Stomach smooth muscle (tissue), 2 donors: ENCODE results near the gene ERRFI1.

Experiments used
- H3K27ac ChIP-seq: one replicate; pipeline ENCODE4 v1.7.0; 2013; ENCODE audit warnings: mild to moderate bottlenecking, low read length, inconsistent platforms
- H3K27me3 ChIP-seq, 2 donors: one replicate each; pipeline ENCODE4 v1.7.0; 2013; ENCODE audit warnings: low read length in 2 of 2; ENCODE audit not compliant: insufficient read depth in 2 of 2, control insufficient read depth in 1 of 2
- H3K36me3 ChIP-seq, 2 donors: one replicate each; pipeline ENCODE4 v1.7.0; 2013; ENCODE audit warnings: low read length in 2 of 2; ENCODE audit not compliant: control insufficient read depth in 2 of 2, insufficient read depth in 2 of 2
- H3K4me1 ChIP-seq: one replicate; pipeline ENCODE4 v1.7.0; 2013; ENCODE audit warnings: low read length; ENCODE audit not compliant: control insufficient read depth, insufficient read depth
- H3K4me3 ChIP-seq, 2 donors: one replicate each; pipeline ENCODE4 v1.7.0; 2013; ENCODE audit warnings: low read length in 2 of 2
- H3K9ac ChIP-seq, 2 donors: one replicate each; pipeline ENCODE4 v1.7.0; 2013; ENCODE audit warnings: low read length in 2 of 2, mild to moderate bottlenecking in 1 of 2
- H3K9me3 ChIP-seq, 2 donors: one replicate each; pipeline ENCODE4 v1.7.0; 2013; ENCODE audit warnings: low read length in 2 of 2; ENCODE audit not compliant: control insufficient read depth in 2 of 2
- donor health status: healthy.
- donor health status: Pancreatic carcinoma.

ERRFI1 gene

DNA sequence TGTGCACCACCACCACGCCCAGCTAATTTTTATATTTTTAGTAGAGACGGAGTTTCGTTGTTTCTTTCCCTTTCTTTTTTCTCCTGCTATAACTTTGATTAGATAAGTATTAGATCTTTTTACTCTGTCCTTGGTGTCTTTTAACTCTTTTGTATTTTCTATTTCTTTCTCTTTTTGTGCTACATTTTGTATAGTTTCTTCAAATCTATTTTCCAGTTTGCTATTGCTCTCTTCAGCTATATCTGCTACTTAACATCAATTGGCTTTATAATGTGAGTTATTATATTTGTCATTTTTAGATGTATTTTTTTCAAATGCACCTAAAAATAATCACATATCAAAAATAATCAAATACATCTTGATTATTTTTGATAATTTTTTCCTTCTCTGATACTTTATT, 16.0 kb upstream of the ERRFI1 start:
- H3K9ac ChIP-seq = no peak overlapping the region
- H3K4me1 ChIP-seq = no peaks in the 10 kb centered on the region
- H3K4me3 ChIP-seq = no peak overlapping the region
- no peaks in the 10 kb centered on the region for H3K36me3 ChIP-seq
- H3K9me3 ChIP-seq = no peaks in the 10 kb centered on the region
- H3K27me3 ChIP-seq = no peaks in the 10 kb centered on the region
- H3K27ac ChIP-seq = no peak overlapping the region

DNA sequence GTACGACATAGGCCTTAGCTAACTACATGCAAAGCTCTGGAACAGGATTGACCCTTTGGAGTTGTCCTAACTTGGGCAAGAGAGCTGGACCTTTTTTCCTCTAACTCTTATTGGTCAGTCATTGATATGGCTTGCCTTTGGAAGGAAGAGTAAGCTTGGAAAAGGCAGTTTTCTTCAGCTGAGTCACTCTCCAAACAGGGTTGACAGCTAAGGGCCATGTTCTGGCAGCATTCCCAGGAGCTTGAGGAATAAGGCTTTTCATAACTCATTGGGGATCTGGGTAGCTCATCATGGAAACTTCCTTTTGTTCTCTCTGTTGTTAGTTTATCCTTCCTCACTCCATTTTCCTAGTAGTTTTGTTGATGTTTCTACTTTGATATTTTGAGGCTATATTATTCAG, 14.5 kb upstream of the ERRFI1 start:
- Histone ChIP-seq H3K9me3 (no peaks in the 10 kb centered on the region), H3K4me3 (peak overlapping the region in 1 of 2 donors; percentile 4), H3K9ac (no peak overlapping the region), H3K36me3 (no peaks in the 10 kb centered on the region), H3K4me1 (peaks cover 2% of the 10 kb centered on the region), H3K27me3 (no peaks in the 10 kb centered on the region), H3K27ac (peak overlapping the region; percentile 63)

DNA sequence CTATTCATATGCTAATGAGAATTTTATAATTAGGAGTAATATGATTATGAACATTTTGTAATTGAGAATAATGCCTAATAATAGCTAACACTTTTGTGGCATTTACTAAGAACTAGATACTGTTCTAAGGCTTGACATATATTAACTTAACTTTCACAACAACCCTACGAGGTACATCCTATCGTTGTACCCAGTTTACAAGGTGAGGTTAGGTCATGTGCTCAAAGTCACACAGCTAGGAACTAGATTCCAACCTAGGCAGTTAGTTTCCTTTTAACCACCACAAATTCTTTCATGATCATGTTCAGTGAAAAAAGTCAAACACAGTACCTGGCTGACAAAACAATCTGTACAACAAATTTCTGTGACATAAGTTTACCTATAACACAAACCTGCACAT, 13.0 kb upstream of the ERRFI1 start:
- Histone ChIP-seq H3K27ac (no peak overlapping the region), H3K27me3 (no peaks in the 10 kb centered on the region), H3K36me3 (no peaks in the 10 kb centered on the region), H3K9ac (no peak overlapping the region), H3K9me3 (no peaks in the 10 kb centered on the region), H3K4me3 (no peak overlapping the region), H3K4me1 (peaks cover 2% of the 10 kb centered on the region)

DNA sequence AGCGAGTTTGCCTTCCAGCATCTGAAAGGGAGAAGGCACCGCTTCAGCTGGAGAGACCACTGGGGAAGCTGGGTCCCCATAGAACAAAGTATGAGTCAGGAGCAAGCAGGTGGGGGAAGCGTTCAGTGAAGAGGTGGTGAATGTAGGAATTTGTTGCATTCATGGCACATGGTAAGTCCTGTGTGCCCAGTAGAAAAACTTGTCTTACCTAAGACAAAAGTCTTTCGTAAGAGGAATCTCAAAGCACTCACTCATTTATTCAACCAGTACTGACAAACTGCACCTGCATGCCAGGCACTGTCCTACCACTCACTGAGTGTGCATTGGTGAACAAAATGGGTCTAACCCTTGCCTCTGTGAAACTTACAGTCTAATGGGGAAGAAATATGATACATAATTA, 9.2 kb upstream of the ERRFI1 start:
- H3K4me1 ChIP-seq = peaks cover 11% of the 10 kb centered on the region
- H3K27ac ChIP-seq = no peak overlapping the region
- no peaks in the 10 kb centered on the region for H3K36me3 ChIP-seq
- no peaks in the 10 kb centered on the region for H3K27me3 ChIP-seq
- H3K4me3 ChIP-seq = no peak overlapping the region
- no peaks in the 10 kb centered on the region for H3K9me3 ChIP-seq
- no peak overlapping the region for H3K9ac ChIP-seq

DNA sequence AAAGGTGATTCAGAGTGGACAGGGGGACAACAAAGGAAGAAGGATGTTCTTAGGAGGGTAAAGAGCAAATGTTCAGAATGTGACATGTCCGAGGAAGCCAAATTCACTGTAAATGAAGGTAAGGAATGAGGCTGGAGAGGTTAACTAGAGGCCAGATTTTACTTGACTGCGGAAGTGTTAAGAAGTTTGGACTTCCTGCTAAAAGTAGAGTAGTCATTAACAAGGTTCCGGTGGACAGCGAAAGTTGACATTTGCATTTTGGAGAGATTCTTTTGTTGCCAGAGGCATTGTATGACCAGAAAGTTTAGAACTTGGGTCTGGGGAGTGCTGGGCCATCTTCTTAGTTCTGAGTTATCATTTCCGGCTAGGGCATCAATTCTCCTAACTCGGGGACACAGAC, 7.2 kb upstream of the ERRFI1 start:
- H3K9ac ChIP-seq = no peak overlapping the region
- H3K9me3 ChIP-seq = no peaks in the 10 kb centered on the region
- H3K4me1 ChIP-seq = peaks cover 11% of the 10 kb centered on the region
- no peak overlapping the region for H3K4me3 ChIP-seq
- H3K27me3 ChIP-seq = no peaks in the 10 kb centered on the region
- H3K27ac ChIP-seq = no peak overlapping the region
- H3K36me3 ChIP-seq = no peaks in the 10 kb centered on the region

DNA sequence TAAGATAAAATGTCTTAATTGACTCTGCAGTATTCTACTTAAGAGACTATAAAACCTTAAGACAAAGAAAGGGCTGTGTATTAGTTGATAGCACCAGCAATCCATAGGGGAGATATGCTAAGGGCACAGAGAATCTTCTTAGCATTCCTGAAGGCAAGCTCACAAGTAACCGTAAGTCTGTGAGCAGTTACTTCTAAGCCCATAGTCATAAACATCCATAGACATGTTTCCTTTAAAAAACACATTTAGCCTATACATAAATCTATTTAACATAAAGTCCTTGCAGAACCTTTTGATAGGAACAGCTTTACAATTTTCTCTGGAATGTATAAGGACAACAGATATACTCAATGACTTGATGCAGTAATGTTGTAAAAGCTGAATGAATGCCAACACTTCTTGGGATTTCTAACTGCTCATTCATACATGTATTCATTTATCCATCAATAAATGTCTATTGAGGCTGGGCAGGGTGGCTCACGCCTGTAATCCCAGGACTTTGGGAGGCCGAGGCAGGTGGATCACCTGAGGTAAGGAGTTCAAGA, 6.3 kb upstream of the ERRFI1 start:
- no peaks in the 10 kb centered on the region for H3K27me3 ChIP-seq
- H3K27ac ChIP-seq = no peak overlapping the region
- H3K4me1 ChIP-seq = peaks cover 13% of the 10 kb centered on the region
- H3K9ac ChIP-seq = no peak overlapping the region
- H3K4me3 ChIP-seq = no peak overlapping the region
- no peaks in the 10 kb centered on the region for H3K9me3 ChIP-seq
- no peaks in the 10 kb centered on the region for H3K36me3 ChIP-seq

DNA sequence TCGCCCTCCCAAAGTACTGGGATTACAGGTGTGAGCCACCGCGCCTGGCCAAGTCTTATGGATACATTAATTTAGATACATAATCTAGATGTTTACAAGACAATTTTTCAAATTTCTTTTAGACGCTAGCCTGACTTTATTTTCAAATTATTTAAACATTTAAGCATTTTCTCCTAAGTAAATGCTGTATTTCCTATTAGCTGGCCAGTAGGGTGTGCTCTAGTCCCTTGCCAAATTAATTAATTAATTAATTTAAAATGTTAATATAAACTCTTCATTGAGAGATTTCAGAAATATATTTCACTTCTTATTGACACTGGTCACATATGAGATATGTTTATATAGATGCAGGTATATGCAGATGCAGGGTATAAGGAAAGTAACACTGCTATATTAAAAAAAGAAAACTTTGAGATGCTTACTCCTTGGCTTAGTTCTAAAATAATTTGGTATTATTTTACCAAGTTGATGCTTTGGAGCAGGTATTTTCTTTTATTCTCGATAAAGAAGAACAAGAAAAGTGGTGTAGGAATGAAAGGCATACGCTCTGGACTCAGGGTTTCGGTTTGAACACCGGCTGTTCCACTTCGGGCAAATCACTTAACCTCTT, 5.2 kb upstream of the ERRFI1 start:
- Histone ChIP-seq H3K27ac (no peak overlapping the region), H3K27me3 (no peaks in the 10 kb centered on the region), H3K9ac (no peak overlapping the region), H3K9me3 (no peaks in the 10 kb centered on the region), H3K4me3 (no peak overlapping the region), H3K36me3 (no peaks in the 10 kb centered on the region), H3K4me1 (peaks cover 24% of the 10 kb centered on the region)

DNA sequence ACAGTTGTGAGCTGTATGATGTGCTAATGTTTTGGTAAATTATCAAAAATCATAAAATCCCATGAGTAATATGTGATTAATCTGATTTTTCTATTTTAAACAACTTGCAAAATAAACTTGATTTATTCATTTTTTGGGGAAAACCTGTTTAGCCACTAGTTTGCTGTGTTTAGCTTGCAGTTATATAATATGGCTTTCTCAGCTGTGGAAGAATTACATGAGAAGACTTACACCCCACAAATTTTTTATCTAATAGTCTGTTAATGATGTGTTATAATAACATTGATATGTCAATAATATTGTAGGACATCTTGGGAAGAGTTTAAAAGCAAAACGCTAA, 2.4 kb upstream of the ERRFI1 start:
- no peak overlapping the region for H3K9ac ChIP-seq
- peaks cover 22% of the 10 kb centered on the region for H3K4me1 ChIP-seq
- no peak overlapping the region for H3K4me3 ChIP-seq
- peak overlapping the region; percentile 98 for H3K27ac ChIP-seq
- no peaks in the 10 kb centered on the region for H3K36me3 ChIP-seq
- no peaks in the 10 kb centered on the region for H3K9me3 ChIP-seq
- H3K27me3 ChIP-seq = no peaks in the 10 kb centered on the region

DNA sequence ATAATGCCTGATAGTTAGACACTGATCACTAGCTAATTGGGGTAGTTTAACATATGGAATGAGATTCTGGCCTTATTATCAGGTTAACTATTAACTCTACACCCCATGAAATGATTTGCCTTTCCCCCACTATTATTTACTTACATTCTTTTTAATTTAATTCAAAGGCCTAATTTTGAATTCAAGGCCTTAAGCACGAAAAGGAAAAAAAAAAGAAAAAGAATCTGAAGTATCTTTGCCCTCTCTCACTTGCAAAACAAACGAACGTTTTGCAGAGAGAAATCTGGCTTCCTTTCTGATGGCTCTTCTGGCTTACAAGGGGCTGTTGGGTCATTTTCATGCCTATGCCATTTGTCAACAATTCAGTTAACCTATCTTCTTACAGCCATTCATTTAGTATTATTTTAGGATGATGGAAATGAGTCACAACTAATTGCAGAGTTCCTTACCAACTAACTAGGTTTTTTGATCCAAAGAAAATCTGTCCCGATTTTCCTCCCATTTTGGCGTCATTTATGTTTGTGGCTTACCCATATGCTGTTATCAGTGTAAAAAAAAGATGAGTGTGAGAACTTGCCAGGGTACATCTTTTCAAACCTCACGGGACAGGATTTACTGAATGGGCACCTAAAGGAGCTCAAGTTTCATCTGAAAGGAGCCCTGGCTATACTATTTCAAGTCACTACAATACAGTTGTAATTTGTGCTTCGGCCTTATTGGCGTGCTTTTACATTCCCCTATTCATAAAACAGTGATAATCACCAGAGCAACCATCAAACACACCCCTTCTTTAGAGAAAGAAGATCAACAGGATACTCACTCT, 1.9 kb upstream of the ERRFI1 start:
- H3K27ac ChIP-seq = peak overlapping the region; percentile 98
- H3K9me3 ChIP-seq = no peaks in the 10 kb centered on the region
- H3K4me1 ChIP-seq = peaks cover 22% of the 10 kb centered on the region
- H3K36me3 ChIP-seq = no peaks in the 10 kb centered on the region
- peak overlapping the region; percentile 94 to 99 for H3K9ac ChIP-seq
- H3K4me3 ChIP-seq = peak overlapping the region; percentile 31 to 94
- no peaks in the 10 kb centered on the region for H3K27me3 ChIP-seq

DNA sequence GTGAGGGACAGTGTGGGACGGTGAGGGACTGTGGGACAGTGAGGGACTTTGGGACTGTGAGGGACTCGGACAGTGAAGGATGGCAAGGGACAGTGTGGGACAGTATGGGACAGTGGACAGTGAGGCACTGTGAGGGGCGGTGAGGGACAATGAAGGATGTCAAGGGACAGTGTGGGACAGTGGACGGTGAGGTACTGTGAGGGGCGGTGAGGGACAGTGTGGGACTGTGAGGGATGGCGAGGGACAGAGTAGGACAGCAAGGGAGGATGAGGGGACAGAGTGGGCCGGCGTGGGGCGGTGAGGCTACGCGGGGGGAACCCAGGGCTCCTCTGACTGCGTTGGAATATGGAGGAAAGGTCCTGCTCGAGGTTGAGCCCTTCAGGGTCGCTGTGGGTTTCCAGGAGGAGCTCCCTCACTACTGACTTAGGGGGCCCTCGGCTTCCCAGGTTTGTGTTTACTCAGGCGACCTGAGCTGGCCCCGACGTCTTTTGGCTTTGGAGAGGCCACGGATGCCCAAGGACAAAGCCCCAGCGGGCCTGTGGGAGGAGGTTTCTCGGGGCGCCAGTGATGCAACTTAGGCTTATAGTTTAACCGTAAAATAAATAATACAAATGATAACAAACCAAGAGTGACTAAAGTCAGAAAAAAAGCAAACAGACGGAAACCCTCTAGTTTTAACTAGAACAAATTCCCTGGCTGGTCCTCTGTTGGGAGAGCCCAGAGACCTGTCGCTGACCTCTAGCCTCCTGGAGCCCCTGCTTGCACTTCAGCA, 1.1 kb upstream of the ERRFI1 start:
- peak overlapping the region; percentile 94 to 99 for H3K9ac ChIP-seq
- no peaks in the 10 kb centered on the region for H3K27me3 ChIP-seq
- H3K36me3 ChIP-seq = no peaks in the 10 kb centered on the region
- H3K4me1 ChIP-seq = peaks cover 20% of the 10 kb centered on the region
- H3K4me3 ChIP-seq = peak overlapping the region; percentile 80 to 94
- H3K27ac ChIP-seq = peak overlapping the region; percentile 98
- H3K9me3 ChIP-seq = no peaks in the 10 kb centered on the region
